Measurements from ENCODE around the gene FN3KRP.
"Not testable (repeated sequence)": the region's sequence is repeated elsewhere in the genome, so short reads cannot be mapped to it uniquely, and the experiment has no call there.

FN3KRP gene

GRCh38 chr17:82709676-82710498 lies 6.6 kb upstream of the FN3KRP start:
- no peak for DNase-seq

- DNase-seq = no peak
Observed at GRCh38 chr17:82710499-82711232, 5.8 kb upstream of the FN3KRP start.

- no peak for DNase-seq
Observed at GRCh38 chr17:82713071-82713723, 3.3 kb upstream of the FN3KRP start.

GRCh38 chr17:82718986-82719685 lies 2.6 kb downstream of the FN3KRP start:
- DNase-seq = no peak

GRCh38 chr17:82720204-82720603 lies 3.7 kb downstream of the FN3KRP start:
- no peak for DNase-seq

- DNase-seq = no peak
Observed at GRCh38 chr17:82722341-82723013, 6.0 kb downstream of the FN3KRP start.

- DNase-seq = no peak
Observed at GRCh38 chr17:82723169-82723807, 6.8 kb downstream of the FN3KRP start.

GRCh38 chr17:82726427-82726826 lies 9.9 kb downstream of the FN3KRP start:
- DNase-seq = no peak

GRCh38 chr17:82729479-82730260 lies 13.2 kb downstream of the FN3KRP start:
- no peak for DNase-seq

GRCh38 chr17:82732118-82732743 lies 15.7 kb downstream of the FN3KRP start:
- no peak for DNase-seq

- peak; percentile 59 for DNase-seq
Observed at GRCh38 chr17:82734987-82735866, 18.7 kb downstream of the FN3KRP start, which contains the start of gene FN3K. TSS of gene FN3K (plus strand) at chr17:82735615. CDS start at chr17:82735637, 22 bp downstream.

- DNase-seq = no peak
Observed at GRCh38 chr17:82736511-82737185, 20.1 kb downstream of the FN3KRP start.

GRCh38 chr17:82737967-82738877 lies 21.7 kb downstream of the FN3KRP start:
- no peak for DNase-seq

GRCh38 chr17:82740906-82741759 lies 24.6 kb downstream of the FN3KRP start:
- DNase-seq = peak; percentile 17

- no peak for DNase-seq
Observed at GRCh38 chr17:82743344-82744219, 27.1 kb downstream of the FN3KRP start.

GRCh38 chr17:82744736-82745135 lies 28.2 kb downstream of the FN3KRP start:
- not testable (repeated sequence) for DNase-seq
